GM12864 (cell line): ENCODE results near the gene FRMD4A.

Experiments used
- DNase-seq: peaks from one replicate; pipeline ENCODE4 v3.0.0-alpha.2; 2011; ENCODE audit warnings: low read depth
- H3K4me3 ChIP-seq: 2 replicates; pipeline ENCODE4 v1.5.1; 2011; ENCODE audit warnings: mild to moderate bottlenecking, low read depth, low read length, control low read depth
- TF ChIP-seq, protein P1 (sequence below): IDR thresholded peaks from 2 replicates; pipeline ENCODE4 v1.5.1; 2011; ENCODE audit warnings: low read depth, mild to moderate bottlenecking, moderate library complexity, low read length, control low read depth, inconsistent platforms; ENCODE audit errors: missing control alignments

Gene FRMD4A

GRCh38 chr10:13685885-13686284 lies 644.8 kb downstream of the FRMD4A start:
- DNase-seq = no peak
- no peak overlapping the region for H3K4me3 ChIP-seq
- TF ChIP-seq, protein P1, sequence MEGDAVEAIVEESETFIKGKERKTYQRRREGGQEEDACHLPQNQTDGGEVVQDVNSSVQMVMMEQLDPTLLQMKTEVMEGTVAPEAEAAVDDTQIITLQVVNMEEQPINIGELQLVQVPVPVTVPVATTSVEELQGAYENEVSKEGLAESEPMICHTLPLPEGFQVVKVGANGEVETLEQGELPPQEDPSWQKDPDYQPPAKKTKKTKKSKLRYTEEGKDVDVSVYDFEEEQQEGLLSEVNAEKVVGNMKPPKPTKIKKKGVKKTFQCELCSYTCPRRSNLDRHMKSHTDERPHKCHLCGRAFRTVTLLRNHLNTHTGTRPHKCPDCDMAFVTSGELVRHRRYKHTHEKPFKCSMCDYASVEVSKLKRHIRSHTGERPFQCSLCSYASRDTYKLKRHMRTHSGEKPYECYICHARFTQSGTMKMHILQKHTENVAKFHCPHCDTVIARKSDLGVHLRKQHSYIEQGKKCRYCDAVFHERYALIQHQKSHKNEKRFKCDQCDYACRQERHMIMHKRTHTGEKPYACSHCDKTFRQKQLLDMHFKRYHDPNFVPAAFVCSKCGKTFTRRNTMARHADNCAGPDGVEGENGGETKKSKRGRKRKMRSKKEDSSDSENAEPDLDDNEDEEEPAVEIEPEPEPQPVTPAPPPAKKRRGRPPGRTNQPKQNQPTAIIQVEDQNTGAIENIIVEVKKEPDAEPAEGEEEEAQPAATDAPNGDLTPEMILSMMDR = no peak

DNA sequence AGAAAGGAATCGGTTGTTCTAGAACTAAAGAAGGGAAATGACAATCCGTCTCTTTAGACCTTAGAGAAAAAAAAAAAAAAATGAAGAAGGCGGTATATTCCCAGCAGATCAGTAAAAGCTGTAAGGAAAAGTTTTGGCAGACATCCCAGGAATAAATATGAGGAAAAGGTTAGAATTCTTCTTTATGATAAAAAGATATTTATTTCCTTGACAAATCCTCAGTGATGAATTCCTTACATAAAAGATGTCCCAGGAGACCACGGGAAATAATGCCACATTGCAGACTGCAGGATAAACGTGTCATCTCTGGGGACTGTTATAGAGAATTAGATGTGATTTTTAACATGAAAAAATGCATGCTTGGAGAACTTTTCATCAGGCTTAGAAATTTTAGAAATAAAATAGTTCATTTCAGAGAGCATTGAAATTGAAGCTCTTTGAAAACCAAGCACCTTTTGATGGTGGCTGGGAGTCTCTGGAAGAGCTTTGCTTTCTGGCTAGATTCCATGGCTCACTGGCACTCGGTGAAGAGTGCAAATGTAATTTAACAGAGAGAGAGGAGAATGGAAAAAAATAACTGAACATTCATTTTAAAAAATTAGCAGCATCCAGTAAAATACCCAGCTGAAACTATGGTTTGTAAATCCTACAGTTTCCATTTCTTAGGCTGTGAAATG lies 645.8 kb downstream of the FRMD4A start:
- H3K4me3 ChIP-seq = no peak overlapping the region
- TF ChIP-seq, protein P1 = no peak
- no peak for DNase-seq

- DNase-seq = no peak
- no peak overlapping the region for H3K4me3 ChIP-seq
- TF ChIP-seq, protein P1 = no peak
Measured at GRCh38 chr10:13684252-13684791, 646.4 kb downstream of the FRMD4A start.

DNA sequence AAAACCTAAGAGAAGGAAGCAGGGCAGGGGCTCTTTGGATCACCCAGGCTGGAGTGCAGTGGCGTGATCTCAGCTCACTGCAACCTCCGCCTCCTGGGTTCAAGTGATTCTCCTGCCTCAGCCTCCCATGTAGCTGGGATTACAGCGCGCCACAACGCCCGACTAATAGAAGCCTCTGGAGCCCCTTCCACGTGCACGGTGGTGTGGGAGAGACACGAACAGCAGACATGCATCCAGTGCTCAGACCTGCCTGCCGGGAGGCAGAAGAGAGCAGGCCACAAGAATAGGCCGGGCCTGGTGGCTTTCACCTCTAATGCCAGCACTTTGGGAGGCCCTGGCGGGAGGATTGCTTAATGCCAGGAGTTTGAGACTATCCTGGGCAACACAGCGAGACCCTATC lies 647.7 kb downstream of the FRMD4A start:
- no peak for DNase-seq
- no peak overlapping the region for H3K4me3 ChIP-seq
- TF ChIP-seq, protein P1 = no peak

DNA sequence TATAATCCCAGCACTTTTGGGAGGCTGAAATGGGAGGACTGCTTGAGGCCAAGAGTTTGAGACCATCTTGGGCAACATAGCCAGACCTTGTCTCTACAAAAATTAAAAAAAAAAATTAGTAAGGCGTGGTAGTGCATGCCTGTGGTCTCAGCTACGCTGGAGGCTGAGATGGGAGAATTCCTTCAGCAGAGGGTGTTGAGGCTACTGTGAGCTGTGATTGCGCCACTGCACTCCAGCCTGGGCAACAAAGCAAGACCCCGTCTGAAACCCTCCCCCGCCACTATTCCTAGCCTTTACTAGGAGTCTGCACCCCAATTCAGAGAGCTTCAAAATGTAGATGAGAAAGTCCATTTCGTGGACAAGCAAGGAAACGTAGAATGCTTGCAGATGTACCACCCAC lies 648.8 kb downstream of the FRMD4A start:
- DNase-seq = no peak
- TF ChIP-seq, protein P1 = no peak
- no peak overlapping the region for H3K4me3 ChIP-seq

GRCh38 chr10:13681528-13681927 lies 649.2 kb downstream of the FRMD4A start:
- no peak overlapping the region for H3K4me3 ChIP-seq
- TF ChIP-seq, protein P1 = no peak
- DNase-seq = no peak

DNA sequence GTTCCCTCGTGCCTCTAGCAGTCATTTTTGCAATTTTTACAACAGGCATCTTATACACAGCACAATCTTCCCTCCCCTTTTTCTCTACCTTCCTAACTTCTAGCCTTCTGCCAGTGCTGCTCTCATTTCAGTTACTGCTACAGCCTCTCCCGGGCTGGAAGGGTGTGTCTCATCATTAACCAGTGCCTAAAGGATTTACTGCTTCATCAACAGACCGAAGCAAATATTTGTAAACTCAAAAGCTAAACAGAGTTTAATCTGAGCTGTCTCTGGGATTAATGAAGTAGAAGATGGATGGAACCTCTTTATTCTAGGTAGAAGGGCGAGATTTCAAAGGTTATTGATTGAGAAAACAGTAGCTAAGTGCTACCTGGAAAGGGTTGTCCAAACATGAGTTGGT lies 649.6 kb downstream of the FRMD4A start:
- TF ChIP-seq, protein P1 = no peak

More for the DNA sequence above, 649.6 kb downstream of the FRMD4A start:
- H3K4me3 ChIP-seq = no peak overlapping the region
- DNase-seq = no peak
